Glutamatergic neuron (in vitro differentiated cells): ENCODE data around the gene IRS2. TPM values are rescaled to one million over a fixed set of nuclear protein-coding genes. Genes with fewer than 3 reads are reported as not detected.

Experiments used
- DNase-seq: peaks from one replicate; pipeline ENCODE4 v3.0.0; 2022
- H3K27ac Mint-ChIP-seq: one replicate; pipeline ENCODE4 v1.8.0; 2020; ENCODE audit warnings: mild to moderate bottlenecking, mixed read lengths, inconsistent platforms; ENCODE audit not compliant: unreplicated experiment
- H3K27me3 Mint-ChIP-seq: one replicate; pipeline ENCODE4 v1.8.0; 2020; ENCODE audit warnings: mild to moderate bottlenecking, moderate library complexity, mixed read lengths, inconsistent platforms; ENCODE audit not compliant: unreplicated experiment
- H3K36me3 Mint-ChIP-seq: one replicate; pipeline ENCODE4 v1.8.0; 2020; ENCODE audit warnings: mild to moderate bottlenecking, mixed read lengths, inconsistent platforms; ENCODE audit not compliant: unreplicated experiment
- H3K4me1 Mint-ChIP-seq: one replicate; pipeline ENCODE4 v1.8.0; 2020; ENCODE audit warnings: mild to moderate bottlenecking, low read depth, mixed read lengths, inconsistent platforms; ENCODE audit not compliant: unreplicated experiment
- H3K4me3 Mint-ChIP-seq: one replicate; pipeline ENCODE4 v1.8.0; 2020; ENCODE audit warnings: mild to moderate bottlenecking, mixed read lengths, inconsistent platforms; ENCODE audit not compliant: unreplicated experiment
- H3K9me3 Mint-ChIP-seq: one replicate; pipeline ENCODE4 v1.8.0; 2020; ENCODE audit warnings: mild to moderate bottlenecking, moderate library complexity, mixed read lengths, inconsistent platforms; ENCODE audit not compliant: unreplicated experiment
- CTCF ChIP-seq: fragments of 200-600 bp; sonication (generic); IDR thresholded peaks from one replicate; pipeline ENCODE4 v1.5.0; 2021; ENCODE audit not compliant: partially characterized antibody, unreplicated experiment
- total RNA-seq: library from RNA; stranded (reverse); fragmentation: NEBNext Ultra II Directional; extraction: Animal tissue kit (Norgen Biotek cat#: 25700); gene quantifications from one replicate; pipeline ENCODE4 v1.2.1, GENCODE V29; 2021; ENCODE audit not compliant: unreplicated experiment

The IRS2 gene
- total RNA-seq, 1 donor from 2014 or later: 27.0 TPM

- Mint-ChIP-seq H3K36me3 (no peaks in the 10 kb centered on the region), H3K27ac (no peak overlapping the region), H3K4me1 (peaks cover 14% of the 10 kb centered on the region), H3K9me3 (no peaks in the 10 kb centered on the region), H3K27me3 (peaks cover 2% of the 10 kb centered on the region), H3K4me3 (no peak overlapping the region)
- no peak for TF ChIP-seq CTCF
- no peak for DNase-seq
Measured at GRCh38 chr13:109768616-109769015, 17.8 kb downstream of the IRS2 start.

GRCh38 chr13:109768176-109768575 is 18.2 kb downstream of the IRS2 start:
- Mint-ChIP-seq H3K36me3 (no peaks in the 10 kb centered on the region), H3K27ac (no peak overlapping the region), H3K27me3 (peaks cover 2% of the 10 kb centered on the region), H3K9me3 (no peaks in the 10 kb centered on the region), H3K4me3 (no peak overlapping the region), H3K4me1 (peaks cover 18% of the 10 kb centered on the region)
- TF ChIP-seq CTCF: no peak
- no peak for DNase-seq

GRCh38 chr13:109767023-109767422 is 19.4 kb downstream of the IRS2 start:
- peaks cover 2% of the 10 kb centered on the region for H3K27me3 Mint-ChIP-seq
- no peak for TF ChIP-seq CTCF
- no peaks in the 10 kb centered on the region for H3K9me3 Mint-ChIP-seq
- H3K4me3 Mint-ChIP-seq: no peak overlapping the region
- H3K4me1 Mint-ChIP-seq: peaks cover 28% of the 10 kb centered on the region
- no peak overlapping the region for H3K27ac Mint-ChIP-seq
- DNase-seq: no peak
- H3K36me3 Mint-ChIP-seq: no peaks in the 10 kb centered on the region

- TF ChIP-seq CTCF: no peak
- DNase-seq: peak; percentile 27
- Mint-ChIP-seq H3K27ac (peak overlapping the region; percentile 64), H3K36me3 (no peaks in the 10 kb centered on the region), H3K9me3 (no peaks in the 10 kb centered on the region), H3K4me3 (peak overlapping the region; percentile 53), H3K4me1 (peaks cover 48% of the 10 kb centered on the region), H3K27me3 (peaks cover 2% of the 10 kb centered on the region)
Measured at GRCh38 chr13:109764470-109765291, 21.7 kb downstream of the IRS2 start.

GRCh38 chr13:109764045-109764444 is 22.3 kb downstream of the IRS2 start:
- Mint-ChIP-seq H3K9me3 (no peaks in the 10 kb centered on the region), H3K27me3 (no peaks in the 10 kb centered on the region), H3K36me3 (no peaks in the 10 kb centered on the region), H3K4me1 (peaks cover 54% of the 10 kb centered on the region), H3K27ac (no peak overlapping the region), H3K4me3 (peak overlapping the region; percentile 28)
- no peak for TF ChIP-seq CTCF
- DNase-seq: no peak
